GM12878 (cell line): ENCODE data around the gene S100A9. TPM values are rescaled to one million over a fixed set of nuclear protein-coding genes. Genes with fewer than 3 reads are reported as not detected.
A peak's percentile ranks its signal among the peaks of the same experiment; 100 is the strongest.

ENCODE experiments used
- ATAC-seq: fragments of 200-7000 bp; cut with Tn5 transposase; 3 replicates; pipeline ENCODE4 v1.9.1; 2020; ENCODE audit warnings: mild to moderate bottlenecking, moderate library complexity
- BruUV-seq: library from RNA; stranded (reverse); fragments of 400-500 nt; replicated peaks from 2 replicates; lab custom pipeline; 2021; lab: Mats Ljungman, UMichigan
- CTCF ChIA-PET: fragments of 300-600 bp; sonication (Branson Sonifier 250); formaldehyde crosslinking; extraction: SDS; loops from one replicate; lab custom pipeline; 2021; ENCODE audit warnings: inconsistent platforms; lab: Yijun Ruan, JAX
- POLR2A ChIA-PET: fragments of 350-600 bp; formaldehyde crosslinking; extraction: SDS; loops from one replicate; lab custom pipeline; 2021; ENCODE audit warnings: inconsistent platforms; lab: Charles Lee
- RAD21 ChIA-PET: fragments of 300-600 bp; sonication (Branson Sonifier 250); formaldehyde crosslinking; loops from one replicate; lab custom pipeline; 2023; ENCODE audit warnings: antibody characterized with exemption; ENCODE audit not compliant: unreplicated experiment; lab: Charles Lee
- SMC1A ChIA-PET: fragments of 300-600 bp; sonication (Branson Sonifier 250); formaldehyde crosslinking; loops from one replicate; lab custom pipeline; 2023; ENCODE audit not compliant: unreplicated experiment, uncharacterized antibody; lab: Charles Lee
- DNase-seq: peaks from one replicate; pipeline ENCODE4 v3.0.0-alpha.2; 2011; ENCODE audit warnings: low read depth, low spot score
- FAIRE-seq: peaks from 3 replicates; lab custom pipeline; 2011; peaks lifted over from hg19 to GRCh38; lab: Jason Lieb, UNC
- H2AFZ ChIP-seq: 2 replicates; pipeline ENCODE4 v1.6.0; 2011; ENCODE audit warnings: low read depth, low read length, control low read depth; ENCODE audit not compliant: control insufficient read depth
- H3K27ac ChIP-seq: 2 replicates; pipeline ENCODE4 v1.5.1; 2011; ENCODE audit warnings: control low read depth; ENCODE audit not compliant: control insufficient read depth, insufficient read depth
- H3K27me3 ChIP-seq, 2 experiments: replicated peaks in 1 of 2; 2 replicates each; pipeline versions ENCODE4 v1.6.0 to v1.6.1; 2011; ENCODE audit warnings: low read length in 1 of 2; ENCODE audit not compliant: control insufficient read depth in 2 of 2, insufficient read depth in 2 of 2
- H3K36me3 ChIP-seq, 2 experiments: 2 replicates each; pipeline ENCODE4 v1.5.1; 2011; ENCODE audit warnings: low read length in 1 of 2; ENCODE audit not compliant: control insufficient read depth in 2 of 2, insufficient read depth in 2 of 2
- H3K4me1 ChIP-seq: 2 replicates; pipeline ENCODE4 v1.6.1; 2011; ENCODE audit warnings: mild to moderate bottlenecking, low read length, moderate library complexity, mixed read lengths; ENCODE audit not compliant: control insufficient read depth, insufficient read depth
- H3K4me2 ChIP-seq: 2 replicates; pipeline ENCODE4 v1.6.0; 2011; ENCODE audit warnings: control low read depth; ENCODE audit not compliant: control insufficient read depth, insufficient read depth
- H3K4me3 ChIP-seq: fragments of 200-600 bp; sonication (generic); 2 replicates; pipeline ENCODE4 v1.5.1; 2016
- H3K79me2 ChIP-seq: 2 replicates; pipeline ENCODE4 v1.6.0; 2011; ENCODE audit warnings: low read length; ENCODE audit not compliant: control insufficient read depth, insufficient read depth
- H3K9ac ChIP-seq: 2 replicates; pipeline ENCODE4 v1.8.0; 2011; ENCODE audit warnings: low read length, control low read depth, mixed read lengths; ENCODE audit not compliant: control insufficient read depth, insufficient read depth
- H3K9me3 ChIP-seq: replicated peaks from 3 replicates; pipeline ENCODE4 v1.5.1; 2011; ENCODE audit warnings: mild to moderate bottlenecking, low read length; ENCODE audit not compliant: control insufficient read depth, insufficient read depth
- H4K20me1 ChIP-seq: 2 replicates; pipeline ENCODE4 v1.6.0; 2011; ENCODE audit not compliant: control insufficient read depth, insufficient read depth
- EP300 ChIP-seq, 2 experiments: fragments of 150-350 bp in 1 of 2; IDR thresholded peaks; 2 replicates each; pipeline ENCODE4 v1.6.1; 2011 to 2012; ENCODE audit warnings: low read depth in 2 of 2, low read length in 2 of 2, borderline replicate concordance in 1 of 2, improper control_type of control experiment in 1 of 2, inconsistent platforms in 1 of 2; ENCODE audit not compliant: control insufficient read depth in 1 of 2
- GATAD2B ChIP-seq: fragments of 450-650 bp; conservative IDR thresholded peaks from 2 replicates; pipeline ENCODE4 v1.6.1; 2017; ENCODE audit warnings: low read depth, mild to moderate bottlenecking, moderate library complexity
- NFIC ChIP-seq: IDR thresholded peaks from 2 replicates; pipeline ENCODE4 v1.6.1; 2012; ENCODE audit warnings: low read depth, mild to moderate bottlenecking, inconsistent platforms, low read length, moderate library complexity
- POLR2A ChIP-seq: IDR thresholded peaks from 2 replicates; pipeline ENCODE4 v1.6.1; 2011; ENCODE audit warnings: low read depth, mild to moderate bottlenecking, low read length
- RELA ChIP-seq: fragments of 450-650 bp; IDR thresholded peaks from 2 replicates; pipeline ENCODE4 v1.8.0; 2014; ENCODE audit warnings: borderline replicate concordance; ENCODE audit not compliant: partially characterized antibody
- SREBF1 ChIP-seq: IDR thresholded peaks from 2 replicates; pipeline ENCODE4 v1.6.1; 2012; ENCODE audit warnings: mild to moderate bottlenecking, low read length
- ZNF207 ChIP-seq: fragments of 450-650 bp; IDR thresholded peaks from 2 replicates; pipeline ENCODE4 v1.6.1; 2014; ENCODE audit warnings: antibody characterized with exemption, mild to moderate bottlenecking, borderline replicate concordance
- WGBS: methylation state at CpG from one replicate; pipeline ENCODE4 v1.1.6; 2016; ENCODE audit warnings: low lambda C conversion rate; ENCODE audit not compliant: insufficient replicate concordance, insufficient coverage; ENCODE audit errors: missing lambda C conversion rate; 5-methylcytosine and 5-hydroxymethylcytosine counted together
- in situ Hi-C: fragments of 300-500 bp; cut with MboI; formaldehyde crosslinking; loops from 9 replicates; pipeline ENCODE4 v1.14.3; 2018; ENCODE audit warnings: mixed read lengths
- intact Hi-C: fragments of 100-400 bp; cut with micrococcal nuclease; formaldehyde crosslinking; loops from one replicate; pipeline ENCODE4 v1.14.2; 2022; ENCODE audit not compliant: unreplicated experiment
- polyA plus RNA-seq, 11 experiments: library from polyadenylated mRNA; depleted of rRNA in 4 of 11; unstranded in 6 of 11; stranded (reverse) in 5 of 11; fragments of >200 nt; fragmentation: Nextera tagmentation in 4 of 11; fragmentation: Illumina TruSeq in 1 of 11; extraction: Ambion mirVana in 4 of 11; extraction: Trizol in 1 of 11; gene quantifications; 1 replicate in 1 of 11; 2 replicates in 10 of 11; pipeline versions ENCODE4 v1.2.1 to v1.2.3, GENCODE V29; 2011 to 2016; ENCODE audit warnings: inconsistent platforms in 2 of 11, missing spikeins in 2 of 11, low read depth in 1 of 11
- total RNA-seq, 4 experiments: library from RNA; depleted of rRNA in 3 of 4; stranded (reverse); fragments of >200 nt in 3 of 4; fragmentation: Illumina TruSeq in 1 of 4; extraction: Trizol in 1 of 4; gene quantifications; 2 replicates each; pipeline versions ENCODE4 v1.2.1 to v1.2.3, GENCODE V29; 2013 to 2021
- TF ChIP-seq, protein P1 (sequence below): fragments of 450-650 bp; IDR thresholded peaks from 2 replicates; pipeline ENCODE4 v1.6.1; 2017; ENCODE audit warnings: low read depth, mild to moderate bottlenecking, moderate library complexity
- TF ChIP-seq, protein P2 (sequence below): fragments of 450-650 bp; IDR thresholded peaks from 2 replicates; pipeline ENCODE4 v1.6.1; 2017; ENCODE audit warnings: mild to moderate bottlenecking, moderate library complexity
- TF ChIP-seq, protein P3 (sequence below): fragments of 450-650 bp; formaldehyde crosslinking; IDR thresholded peaks from 2 replicates; pipeline ENCODE4 v1.5.0; 2022; ENCODE audit warnings: mild to moderate bottlenecking, missing genetic modification characterization

S100A9 gene
- total and polyA plus RNA-seq, 10 of the 15 experiments (the other 5 are each of a cell fraction or from before 2014, with no cell fraction given) = 0.22 to 1.7 (median 0.49) TPM; not detected in 3

DNA sequence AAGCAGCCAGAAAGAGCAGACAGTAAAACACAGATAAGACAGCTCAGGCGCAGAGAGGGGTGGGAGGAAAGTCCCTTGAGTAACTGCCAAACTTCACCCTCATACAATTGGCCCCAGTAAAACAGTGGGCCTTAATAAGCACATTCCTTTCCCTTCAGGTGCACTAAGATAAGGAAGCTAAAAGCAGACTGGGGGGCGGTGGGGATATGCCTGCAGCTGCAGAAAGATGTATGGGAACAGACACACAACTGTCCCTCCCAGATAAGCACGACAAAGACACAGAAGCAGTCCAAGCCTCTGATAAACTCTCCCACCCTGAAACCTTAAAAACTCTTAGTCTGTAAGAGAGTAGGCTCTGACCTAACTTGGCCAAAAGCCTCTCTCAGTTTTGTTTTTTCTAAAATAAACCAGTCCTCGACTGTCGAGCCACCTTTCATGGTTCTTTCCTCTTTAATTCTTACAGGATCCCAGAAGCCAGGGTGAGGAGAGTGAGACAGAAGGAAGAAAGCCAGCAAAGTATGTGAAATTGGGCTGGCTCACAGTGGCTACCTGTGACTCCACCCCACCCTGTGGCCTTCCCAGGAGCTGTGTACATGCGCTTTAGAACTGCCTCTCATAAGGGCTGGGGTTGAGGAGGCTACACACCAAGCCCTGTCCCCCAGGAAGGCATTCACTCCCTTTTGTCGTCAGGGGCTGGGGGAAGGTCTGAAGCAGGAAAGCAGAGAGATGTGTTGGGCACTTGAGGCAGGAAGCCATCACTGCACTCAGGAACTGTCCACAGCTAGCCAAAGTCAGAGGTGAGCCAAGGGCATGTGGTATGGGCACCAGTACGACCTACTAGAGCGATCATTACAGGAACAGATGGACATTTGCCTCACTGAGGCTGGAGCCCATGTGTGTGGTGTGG is 13.6 kb upstream of the S100A9 start:
- CTCF ChIA-PET = interaction anchor here (0.6 to 5.8 kb wide), 15 partner anchors 7 to 473 kb away, joined by 3 to 54 read pairs (median 5); partner anchors contain the start of genes PGLYRP3 and S100A9
- RAD21 ChIA-PET = interaction anchor here (0.6 to 4.0 kb wide), 12 partner anchors 9 to 222 kb away, joined by 3 to 26 read pairs (median 4); partner anchors contain the start of gene PGLYRP3
- no peak for FAIRE-seq
- TF ChIP-seq RELA (peak; percentile 38), EP300 (IDR thresholded peaks at IDR 0.05; ENCODE audit: borderline replicate concordance in 1 of 2, control insufficient read depth in 1 of 2, low read depth in 2 of 2, low read length in 2 of 2) (peak in 1 of 2 experiments; percentile 23; a peak in 1 of 4 replicates), NFIC (peak; percentile 31; the same call in 1 of the 2 replicates), GATAD2B (no peak), SREBF1 (no peak), ZNF207 (no peak), POLR2A (peak; percentile 38; the same call in 1 of the 2 replicates)
- TF ChIP-seq, protein P1, sequence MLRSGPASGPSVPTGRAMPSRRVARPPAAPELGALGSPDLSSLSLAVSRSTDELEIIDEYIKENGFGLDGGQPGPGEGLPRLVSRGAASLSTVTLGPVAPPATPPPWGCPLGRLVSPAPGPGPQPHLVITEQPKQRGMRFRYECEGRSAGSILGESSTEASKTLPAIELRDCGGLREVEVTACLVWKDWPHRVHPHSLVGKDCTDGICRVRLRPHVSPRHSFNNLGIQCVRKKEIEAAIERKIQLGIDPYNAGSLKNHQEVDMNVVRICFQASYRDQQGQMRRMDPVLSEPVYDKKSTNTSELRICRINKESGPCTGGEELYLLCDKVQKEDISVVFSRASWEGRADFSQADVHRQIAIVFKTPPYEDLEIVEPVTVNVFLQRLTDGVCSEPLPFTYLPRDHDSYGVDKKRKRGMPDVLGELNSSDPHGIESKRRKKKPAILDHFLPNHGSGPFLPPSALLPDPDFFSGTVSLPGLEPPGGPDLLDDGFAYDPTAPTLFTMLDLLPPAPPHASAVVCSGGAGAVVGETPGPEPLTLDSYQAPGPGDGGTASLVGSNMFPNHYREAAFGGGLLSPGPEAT = peak; percentile 82
- TF ChIP-seq, protein P2, sequence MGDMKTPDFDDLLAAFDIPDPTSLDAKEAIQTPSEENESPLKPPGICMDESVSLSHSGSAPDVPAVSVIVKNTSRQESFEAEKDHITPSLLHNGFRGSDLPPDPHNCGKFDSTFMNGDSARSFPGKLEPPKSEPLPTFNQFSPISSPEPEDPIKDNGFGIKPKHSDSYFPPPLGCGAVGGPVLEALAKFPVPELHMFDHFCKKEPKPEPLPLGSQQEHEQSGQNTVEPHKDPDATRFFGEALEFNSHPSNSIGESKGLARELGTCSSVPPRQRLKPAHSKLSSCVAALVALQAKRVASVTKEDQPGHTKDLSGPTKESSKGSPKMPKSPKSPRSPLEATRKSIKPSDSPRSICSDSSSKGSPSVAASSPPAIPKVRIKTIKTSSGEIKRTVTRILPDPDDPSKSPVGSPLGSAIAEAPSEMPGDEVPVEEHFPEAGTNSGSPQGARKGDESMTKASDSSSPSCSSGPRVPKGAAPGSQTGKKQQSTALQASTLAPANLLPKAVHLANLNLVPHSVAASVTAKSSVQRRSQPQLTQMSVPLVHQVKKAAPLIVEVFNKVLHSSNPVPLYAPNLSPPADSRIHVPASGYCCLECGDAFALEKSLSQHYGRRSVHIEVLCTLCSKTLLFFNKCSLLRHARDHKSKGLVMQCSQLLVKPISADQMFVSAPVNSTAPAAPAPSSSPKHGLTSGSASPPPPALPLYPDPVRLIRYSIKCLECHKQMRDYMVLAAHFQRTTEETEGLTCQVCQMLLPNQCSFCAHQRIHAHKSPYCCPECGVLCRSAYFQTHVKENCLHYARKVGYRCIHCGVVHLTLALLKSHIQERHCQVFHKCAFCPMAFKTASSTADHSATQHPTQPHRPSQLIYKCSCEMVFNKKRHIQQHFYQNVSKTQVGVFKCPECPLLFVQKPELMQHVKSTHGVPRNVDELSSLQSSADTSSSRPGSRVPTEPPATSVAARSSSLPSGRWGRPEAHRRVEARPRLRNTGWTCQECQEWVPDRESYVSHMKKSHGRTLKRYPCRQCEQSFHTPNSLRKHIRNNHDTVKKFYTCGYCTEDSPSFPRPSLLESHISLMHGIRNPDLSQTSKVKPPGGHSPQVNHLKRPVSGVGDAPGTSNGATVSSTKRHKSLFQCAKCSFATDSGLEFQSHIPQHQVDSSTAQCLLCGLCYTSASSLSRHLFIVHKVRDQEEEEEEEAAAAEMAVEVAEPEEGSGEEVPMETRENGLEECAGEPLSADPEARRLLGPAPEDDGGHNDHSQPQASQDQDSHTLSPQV = peak; percentile 32; the same call in 1 of the 2 replicates
- TF ChIP-seq, protein P3, sequence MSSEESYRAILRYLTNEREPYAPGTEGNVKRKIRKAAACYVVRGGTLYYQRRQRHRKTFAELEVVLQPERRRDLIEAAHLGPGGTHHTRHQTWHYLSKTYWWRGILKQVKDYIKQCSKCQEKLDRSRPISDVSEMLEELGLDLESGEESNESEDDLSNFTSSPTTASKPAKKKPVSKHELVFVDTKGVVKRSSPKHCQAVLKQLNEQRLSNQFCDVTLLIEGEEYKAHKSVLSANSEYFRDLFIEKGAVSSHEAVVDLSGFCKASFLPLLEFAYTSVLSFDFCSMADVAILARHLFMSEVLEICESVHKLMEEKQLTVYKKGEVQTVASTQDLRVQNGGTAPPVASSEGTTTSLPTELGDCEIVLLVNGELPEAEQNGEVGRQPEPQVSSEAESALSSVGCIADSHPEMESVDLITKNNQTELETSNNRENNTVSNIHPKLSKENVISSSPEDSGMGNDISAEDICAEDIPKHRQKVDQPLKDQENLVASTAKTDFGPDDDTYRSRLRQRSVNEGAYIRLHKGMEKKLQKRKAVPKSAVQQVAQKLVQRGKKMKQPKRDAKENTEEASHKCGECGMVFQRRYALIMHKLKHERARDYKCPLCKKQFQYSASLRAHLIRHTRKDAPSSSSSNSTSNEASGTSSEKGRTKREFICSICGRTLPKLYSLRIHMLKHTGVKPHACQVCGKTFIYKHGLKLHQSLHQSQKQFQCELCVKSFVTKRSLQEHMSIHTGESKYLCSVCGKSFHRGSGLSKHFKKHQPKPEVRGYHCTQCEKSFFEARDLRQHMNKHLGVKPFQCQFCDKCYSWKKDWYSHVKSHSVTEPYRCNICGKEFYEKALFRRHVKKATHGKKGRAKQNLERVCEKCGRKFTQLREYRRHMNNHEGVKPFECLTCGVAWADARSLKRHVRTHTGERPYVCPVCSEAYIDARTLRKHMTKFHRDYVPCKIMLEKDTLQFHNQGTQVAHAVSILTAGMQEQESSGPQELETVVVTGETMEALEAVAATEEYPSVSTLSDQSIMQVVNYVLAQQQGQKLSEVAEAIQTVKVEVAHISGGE (CRISPR knock-in tag) = no peak

More for the DNA sequence above, 13.6 kb upstream of the S100A9 start:
- no peaks in the 10 kb centered on the region for H3K9me3 ChIP-seq
- WGBS = 29% methylated on average over 9 of the region's 9 CpGs
- no peaks in the 10 kb centered on the region for H3K36me3 ChIP-seq
- peaks cover 30% of the 10 kb centered on the region for H3K4me1 ChIP-seq
- H3K27ac ChIP-seq = peak overlapping the region; percentile 86
- H2AFZ ChIP-seq = peak overlapping the region; percentile 1; the same call in 1 of the 2 replicates
- peak; percentile 56 for ATAC-seq
- peak overlapping the region; percentile 70 for H3K9ac ChIP-seq
- H3K27me3 ChIP-seq = no peaks in the 10 kb centered on the region
- DNase-seq = no peak
- in situ Hi-C loops = no loop called here
- peak overlapping the region; percentile 55; the same call in 1 of the 2 replicates for H3K4me3 ChIP-seq
- ChIA-PET SMC1A (interaction anchor here (0.5 to 4.9 kb wide), 16 partner anchors 9 to 882 kb away, joined by 3 to 27 read pairs (median 4); partner anchors contain the start of gene PGLYRP3), POLR2A (interaction anchor here (0.5 to 2.6 kb wide), 12 partner anchors 7 to 398 kb away, joined by 3 to 10 read pairs (median 4); partner anchors contain the start of genes CHTOP and S100A2)
- no peaks in the 10 kb centered on the region for H4K20me1 ChIP-seq
- H3K4me2 ChIP-seq = peak overlapping the region; percentile 77
- intact Hi-C loops = loop anchor here (5.0 kb wide), 1 partner anchor 82 kb away; no protein-coding TSS in a partner anchor
- BruUV-seq = TSS peak; percentile 96
- peaks cover 17% of the 10 kb centered on the region for H3K79me2 ChIP-seq
